Hematopoietic multipotent progenitor cell treated with erythropoietin and hydrocortisone succinate and interleukin-3 and kit ligand, for 4 days (in vitro differentiated cells): ENCODE data around the gene MGAT1.
A peak's percentile ranks its signal among the peaks of the same experiment; 100 is the strongest.
"Not testable (repeated sequence)": the region's sequence is repeated elsewhere in the genome, so short reads cannot be mapped to it uniquely, and the experiment has no call there.

ENCODE experiments used
- DNase-seq: peaks from one replicate; pipeline ENCODE4 v3.0.0-alpha.2; 2015

MGAT1 gene

GRCh38 chr5:180784497-180785097 is 18.0 kb downstream of the MGAT1 start:
- DNase-seq = peak; percentile 91

GRCh38 chr5:180783340-180784052 is 19.1 kb downstream of the MGAT1 start:
- no peak for DNase-seq

- no peak for DNase-seq
Observed at GRCh38 chr5:180782748-180783147, 19.9 kb downstream of the MGAT1 start.

- peak; percentile 76 for DNase-seq
Observed at GRCh38 chr5:180781900-180782326, 20.7 kb downstream of the MGAT1 start.

GRCh38 chr5:180779985-180780610 is 22.5 kb downstream of the MGAT1 start:
- no peak for DNase-seq

- no peak for DNase-seq
Observed at GRCh38 chr5:180777475-180777874, 25.1 kb downstream of the MGAT1 start.

- no peak for DNase-seq
Observed at GRCh38 chr5:180776376-180776775, 26.2 kb downstream of the MGAT1 start.

GRCh38 chr5:180775624-180776023 is 27.0 kb downstream of the MGAT1 start:
- no peak for DNase-seq

GRCh38 chr5:180771839-180772238 is 30.8 kb downstream of the MGAT1 start:
- no peak for DNase-seq

GRCh38 chr5:180769821-180770220 is 32.8 kb downstream of the MGAT1 start:
- no peak for DNase-seq

GRCh38 chr5:180755601-180756000 is 47.0 kb downstream of the MGAT1 start:
- DNase-seq = no peak

- no peak for DNase-seq
Observed at GRCh38 chr5:180744253-180744652, 58.4 kb downstream of the MGAT1 start.

GRCh38 chr5:180742727-180743126 is 59.9 kb downstream of the MGAT1 start:
- DNase-seq = no peak

- DNase-seq = not testable (repeated sequence)
Observed at GRCh38 chr5:180740953-180741352, 61.7 kb downstream of the MGAT1 start.

GRCh38 chr5:180739958-180740357 is 62.6 kb downstream of the MGAT1 start, which contains the start of gene OR2Y1:
Gene OR2Y1 (minus strand): TSS chr5:180740058. CDS start chr5:180740058, 0 bp downstream.
- no peak for DNase-seq

- DNase-seq = no peak
Observed at GRCh38 chr5:180739271-180739670, 63.3 kb downstream of the MGAT1 start.

- DNase-seq = no peak
Observed at GRCh38 chr5:180736536-180736935, 66.1 kb downstream of the MGAT1 start.
